ENCODE measurements around the gene ALPK1. TPM values are rescaled to one million over a fixed set of nuclear protein-coding genes. Genes with fewer than 3 reads are reported as not detected.

The ALPK1 gene
- total and polyA plus RNA-seq, 4 donors = 2.8 to 14.0 (median 4.7) TPM

GRCh38 chr4:112289407-112290253 lies 7.5 kb upstream of the ALPK1 start:
- 89% methylated on average over 10 of the region's 10 CpGs for WGBS
- no peak overlapping the region for H3K4me3 ChIP-seq (ENCODE audit: low read depth in 1 of 3, low read length in 3 of 3)
- no peaks in the 10 kb centered on the region for H3K27me3 ChIP-seq (ENCODE audit: control insufficient read depth in 4 of 4, insufficient read depth in 4 of 4, low read length in 3 of 4)
- DNase-seq (ENCODE audit: low spot score) = no peak
- no peak overlapping the region for H3K27ac ChIP-seq (ENCODE audit: low read depth in 1 of 2, low read length in 2 of 2)
- TF ChIP-seq GABPA (IDR thresholded peaks at IDR 0.05 in 1 of 2, conservative IDR thresholded peaks at IDR 0.05 in 1 of 2) (no peak), JUND (IDR thresholded peaks at IDR 0.05) (no peak), MAX (IDR thresholded peaks at IDR 0.05) (no peak), HNF4G (IDR thresholded peaks at IDR 0.05) (no peak), TAF1 (conservative IDR thresholded peaks at IDR 0.05) (no peak)
- no peak overlapping the region for H3K9ac ChIP-seq (ENCODE audit: low read depth in 1 of 2, low read length in 2 of 2)
- H3K4me1 ChIP-seq (ENCODE audit: control insufficient read depth in 4 of 4, insufficient read depth in 4 of 4, low read length in 3 of 4) = peaks cover 0 to 3% (median 0%) of the 10 kb centered on the region in 4 donors
- no peaks in the 10 kb centered on the region for H3K36me3 ChIP-seq (ENCODE audit: control insufficient read depth in 4 of 4, insufficient read depth in 3 of 4, low read depth in 1 of 4, low read length in 3 of 4)
- no peaks in the 10 kb centered on the region for H3K9me3 ChIP-seq (ENCODE audit: control insufficient read depth in 4 of 4, low read length in 3 of 4)

- H3K9me3 ChIP-seq (ENCODE audit: control insufficient read depth in 4 of 4, low read length in 3 of 4) = no peaks in the 10 kb centered on the region
- H3K9ac ChIP-seq (ENCODE audit: low read depth in 1 of 2, low read length in 2 of 2) = no peak overlapping the region
- TF ChIP-seq REST (IDR thresholded peaks at IDR 0.05) (no peak), HNF4G (IDR thresholded peaks at IDR 0.05) (no peak), JUND (IDR thresholded peaks at IDR 0.05) (no peak), FOXA1 (IDR thresholded peaks at IDR 0.05) (no peak), RXRA (IDR thresholded peaks at IDR 0.05) (no peak), ATF3 (IDR thresholded peaks at IDR 0.05) (no peak), CTCF (IDR thresholded peaks at IDR 0.05; ENCODE audit: low read depth, low read length, missing input control) (no peak), MAX (IDR thresholded peaks at IDR 0.05) (no peak), EGR1 (IDR thresholded peaks at IDR 0.05; ENCODE audit: low read depth in 2 of 2) (no peak), HNF4A (conservative IDR thresholded peaks at IDR 0.05) (no peak), NR2F2 (IDR thresholded peaks at IDR 0.05) (no peak), RAD21 (IDR thresholded peaks at IDR 0.05) (no peak), TAF1 (conservative IDR thresholded peaks at IDR 0.05) (no peak), SP1 (IDR thresholded peaks at IDR 0.05) (no peak), GABPA (IDR thresholded peaks at IDR 0.05 in 1 of 2, conservative IDR thresholded peaks at IDR 0.05 in 1 of 2) (no peak)
- no peak for DNase-seq (ENCODE audit: low spot score)
- WGBS = 92% methylated on average over 3 of the region's 3 CpGs
- peaks cover 0 to 3% (median 0%) of the 10 kb centered on the region in 4 donors for H3K4me1 ChIP-seq (ENCODE audit: control insufficient read depth in 4 of 4, insufficient read depth in 4 of 4, low read length in 3 of 4)
- H3K27ac ChIP-seq (ENCODE audit: low read depth in 1 of 2, low read length in 2 of 2) = no peak overlapping the region
- H3K36me3 ChIP-seq (ENCODE audit: control insufficient read depth in 4 of 4, insufficient read depth in 3 of 4, low read depth in 1 of 4, low read length in 3 of 4) = no peaks in the 10 kb centered on the region
- H3K4me3 ChIP-seq (ENCODE audit: low read depth in 1 of 3, low read length in 3 of 3) = no peak overlapping the region
- no peaks in the 10 kb centered on the region for H3K27me3 ChIP-seq (ENCODE audit: control insufficient read depth in 4 of 4, insufficient read depth in 4 of 4, low read length in 3 of 4)
These were observed 6.8 kb upstream of the ALPK1 start for GRCh38 chr4:112290341-112290740.
